HepG2 (cell line): ENCODE measurements around the gene C6orf136. TPM values are rescaled to one million over a fixed set of nuclear protein-coding genes. Genes with fewer than 3 reads are reported as not detected.

Source experiments
- ARID2 ChIP-seq: sonication (generic); formaldehyde crosslinking; IDR thresholded peaks from 2 replicates; pipeline ENCODE4 v1.8.1; 2022; ENCODE audit warnings: mild to moderate bottlenecking, missing genetic modification reagents, borderline replicate concordance
- BRD4 ChIP-seq: sonication (generic); formaldehyde crosslinking; IDR thresholded peaks from 2 replicates; pipeline ENCODE4 v1.4.0; 2020; ENCODE audit warnings: missing genetic modification reagents
- MAFK ChIP-seq, 2 experiments: IDR thresholded peaks in 1 of 2; conservative IDR thresholded peaks in 1 of 2; 2 replicates each; pipeline ENCODE4 v1.6.1; 2011; ENCODE audit warnings: improper control_type of control experiment in 2 of 2, low read length in 2 of 2
- PAF1 ChIP-seq: IDR thresholded peaks from 2 replicates; pipeline ENCODE4 v1.6.1; 2016; ENCODE audit warnings: missing genetic modification reagents, missing compliant biosample characterization
- SIX1 ChIP-seq: sonication (generic); formaldehyde crosslinking; IDR thresholded peaks from 2 replicates; pipeline ENCODE4 v1.4.0; 2020; ENCODE audit warnings: missing genetic modification reagents, borderline replicate concordance
- XBP1 ChIP-seq: sonication (generic); formaldehyde crosslinking; IDR thresholded peaks from 2 replicates; pipeline ENCODE4 v1.5.0; 2020; ENCODE audit warnings: missing genetic modification reagents
- ZBTB20 ChIP-seq: sonication (generic); formaldehyde crosslinking; IDR thresholded peaks from 2 replicates; pipeline ENCODE4 v1.8.1; 2023; ENCODE audit warnings: missing genetic modification reagents, low read depth, mild to moderate bottlenecking, borderline replicate concordance
- ZNF549 ChIP-seq: sonication (generic); formaldehyde crosslinking; IDR thresholded peaks from 2 replicates; pipeline ENCODE4 v1.5.0; 2020; ENCODE audit warnings: missing genetic modification reagents
- ZNF557 ChIP-seq: sonication (generic); formaldehyde crosslinking; IDR thresholded peaks from 2 replicates; pipeline ENCODE4 v1.4.0; 2020; ENCODE audit warnings: missing genetic modification reagents
- ZNF574 ChIP-seq: sonication (generic); formaldehyde crosslinking; IDR thresholded peaks from 2 replicates; pipeline ENCODE4 v1.4.0; 2020; ENCODE audit warnings: missing genetic modification reagents
- polyA plus RNA-seq, 8 experiments: library from polyadenylated mRNA; depleted of rRNA in 3 of 8; stranded (reverse) in 7 of 8; unstranded in 1 of 8; fragments of >200 nt; fragmentation: Illumina TruSeq in 4 of 8; extraction: Trizol in 4 of 8; gene quantifications; 2 replicates each; pipeline versions ENCODE4 v1.2.1 to v1.2.3, GENCODE V29; 2011 to 2016; ENCODE audit warnings: low read depth in 4 of 8, missing spikeins in 1 of 8, mixed read lengths in 1 of 8; ENCODE audit not compliant: insufficient read depth in 1 of 8
- total RNA-seq, 5 experiments: library from RNA; depleted of rRNA; stranded (reverse); fragments of >200 nt; fragmentation: Illumina TruSeq; extraction: Trizol; gene quantifications; 2 replicates each; pipeline ENCODE4 v1.2.3, GENCODE V29; 2016; ENCODE audit warnings: low read depth in 1 of 5
- TF ChIP-seq, protein P1 (sequence below), 2 experiments: sonication (generic) in 1 of 2; formaldehyde crosslinking in 1 of 2; IDR thresholded peaks; 2 replicates each; pipeline versions ENCODE4 v1.6.1 to v1.9.0; 2014 to 2022; ENCODE audit warnings: antibody characterized with exemption in 1 of 2, borderline replicate concordance in 1 of 2, inconsistent platforms in 1 of 2, low read depth in 1 of 2, missing genetic modification reagents in 1 of 2
- TF ChIP-seq, protein P2 (sequence below): sonication (generic); formaldehyde crosslinking; IDR thresholded peaks from 2 replicates; pipeline ENCODE4 v1.4.0; 2020; ENCODE audit warnings: missing genetic modification reagents, borderline replicate concordance

Gene C6orf136
- total and polyA plus RNA-seq, 2 of the 13 experiments (the other 11 are each of a cell fraction or from before 2014, with no cell fraction given) = 12.0 to 26.2 TPM

DNA sequence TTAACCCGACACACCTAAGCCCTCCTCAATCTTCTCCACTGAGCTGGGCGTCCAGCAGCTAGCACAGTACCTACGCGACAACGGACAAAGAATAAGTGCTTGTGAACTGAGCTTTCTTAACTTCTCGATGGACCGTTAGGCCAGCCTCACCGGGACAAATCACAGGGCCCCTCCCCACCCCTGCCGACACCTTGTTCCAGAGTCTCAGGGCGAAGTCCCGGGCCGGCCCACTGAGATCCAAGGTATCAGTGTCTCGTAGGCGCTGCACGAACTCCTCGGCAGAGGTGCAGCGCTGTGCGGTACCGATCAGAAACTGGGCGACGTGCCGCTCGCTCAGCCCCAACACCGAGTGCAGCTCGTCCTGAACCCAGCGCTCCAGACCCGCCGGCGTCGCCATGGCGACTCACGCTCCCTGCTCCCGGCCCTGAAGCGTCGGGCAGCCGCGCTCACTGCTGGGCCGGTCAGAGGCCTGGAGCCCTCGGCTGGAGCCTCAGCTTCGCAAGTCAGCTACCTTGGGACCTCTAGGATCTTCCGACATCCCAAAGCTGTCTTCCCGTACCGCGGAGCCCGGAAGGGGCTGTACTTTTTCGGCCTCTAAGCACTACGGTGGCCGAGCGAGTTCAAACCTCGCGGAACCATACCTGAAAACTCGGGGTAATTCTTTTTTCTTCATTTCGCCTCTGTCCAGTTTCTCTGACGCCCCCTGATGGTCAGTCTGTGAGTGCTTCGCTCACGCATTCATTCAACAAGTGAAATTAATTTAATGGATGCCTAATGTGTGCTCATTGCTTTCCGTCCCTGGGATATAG is 25.7 kb downstream of the C6orf136 start, which contains the start of gene DHX16 (continued):
- TF ChIP-seq, protein P1, sequence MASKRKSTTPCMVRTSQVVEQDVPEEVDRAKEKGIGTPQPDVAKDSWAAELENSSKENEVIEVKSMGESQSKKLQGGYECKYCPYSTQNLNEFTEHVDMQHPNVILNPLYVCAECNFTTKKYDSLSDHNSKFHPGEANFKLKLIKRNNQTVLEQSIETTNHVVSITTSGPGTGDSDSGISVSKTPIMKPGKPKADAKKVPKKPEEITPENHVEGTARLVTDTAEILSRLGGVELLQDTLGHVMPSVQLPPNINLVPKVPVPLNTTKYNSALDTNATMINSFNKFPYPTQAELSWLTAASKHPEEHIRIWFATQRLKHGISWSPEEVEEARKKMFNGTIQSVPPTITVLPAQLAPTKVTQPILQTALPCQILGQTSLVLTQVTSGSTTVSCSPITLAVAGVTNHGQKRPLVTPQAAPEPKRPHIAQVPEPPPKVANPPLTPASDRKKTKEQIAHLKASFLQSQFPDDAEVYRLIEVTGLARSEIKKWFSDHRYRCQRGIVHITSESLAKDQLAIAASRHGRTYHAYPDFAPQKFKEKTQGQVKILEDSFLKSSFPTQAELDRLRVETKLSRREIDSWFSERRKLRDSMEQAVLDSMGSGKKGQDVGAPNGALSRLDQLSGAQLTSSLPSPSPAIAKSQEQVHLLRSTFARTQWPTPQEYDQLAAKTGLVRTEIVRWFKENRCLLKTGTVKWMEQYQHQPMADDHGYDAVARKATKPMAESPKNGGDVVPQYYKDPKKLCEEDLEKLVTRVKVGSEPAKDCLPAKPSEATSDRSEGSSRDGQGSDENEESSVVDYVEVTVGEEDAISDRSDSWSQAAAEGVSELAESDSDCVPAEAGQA (IDR thresholded peaks at IDR 0.05; ENCODE audit: low read depth) = peak; percentile 62; the same call in 1 of the 2 replicates
- TF ChIP-seq, protein P1 (CRISPR knock-in tag; IDR thresholded peaks at IDR 0.05; ENCODE audit: borderline replicate concordance) = 0 out of 2 replicates have a peak, but pooled peaks have one; percentile 15
- TF ChIP-seq MAFK (conservative IDR thresholded peaks at IDR 0.05 in 1 of 2, IDR thresholded peaks at IDR 0.05 in 1 of 2; ENCODE audit: low read length in 2 of 2) (no peak; a peak in 1 of 4 replicates), ZBTB20 (CRISPR knock-in tag) (peak; percentile 83; the same call in 1 of the 2 replicates), ZNF557 (no peak), BRD4 (CRISPR knock-in tag) (peak; percentile 49; the same call in 1 of the 2 replicates), ZNF549 (no peak), SIX1 (CRISPR knock-in tag) (peak; percentile 67; the same call in 1 of the 2 replicates), XBP1 (CRISPR knock-in tag) (no peak; the same call in 1 of the 2 replicates), PAF1 (CRISPR knock-in tag) (no peak), ZNF574 (peak; percentile 98), ARID2 (CRISPR knock-in tag) (peak; percentile 79; the same call in 1 of the 2 replicates)
- TF ChIP-seq, protein P2, sequence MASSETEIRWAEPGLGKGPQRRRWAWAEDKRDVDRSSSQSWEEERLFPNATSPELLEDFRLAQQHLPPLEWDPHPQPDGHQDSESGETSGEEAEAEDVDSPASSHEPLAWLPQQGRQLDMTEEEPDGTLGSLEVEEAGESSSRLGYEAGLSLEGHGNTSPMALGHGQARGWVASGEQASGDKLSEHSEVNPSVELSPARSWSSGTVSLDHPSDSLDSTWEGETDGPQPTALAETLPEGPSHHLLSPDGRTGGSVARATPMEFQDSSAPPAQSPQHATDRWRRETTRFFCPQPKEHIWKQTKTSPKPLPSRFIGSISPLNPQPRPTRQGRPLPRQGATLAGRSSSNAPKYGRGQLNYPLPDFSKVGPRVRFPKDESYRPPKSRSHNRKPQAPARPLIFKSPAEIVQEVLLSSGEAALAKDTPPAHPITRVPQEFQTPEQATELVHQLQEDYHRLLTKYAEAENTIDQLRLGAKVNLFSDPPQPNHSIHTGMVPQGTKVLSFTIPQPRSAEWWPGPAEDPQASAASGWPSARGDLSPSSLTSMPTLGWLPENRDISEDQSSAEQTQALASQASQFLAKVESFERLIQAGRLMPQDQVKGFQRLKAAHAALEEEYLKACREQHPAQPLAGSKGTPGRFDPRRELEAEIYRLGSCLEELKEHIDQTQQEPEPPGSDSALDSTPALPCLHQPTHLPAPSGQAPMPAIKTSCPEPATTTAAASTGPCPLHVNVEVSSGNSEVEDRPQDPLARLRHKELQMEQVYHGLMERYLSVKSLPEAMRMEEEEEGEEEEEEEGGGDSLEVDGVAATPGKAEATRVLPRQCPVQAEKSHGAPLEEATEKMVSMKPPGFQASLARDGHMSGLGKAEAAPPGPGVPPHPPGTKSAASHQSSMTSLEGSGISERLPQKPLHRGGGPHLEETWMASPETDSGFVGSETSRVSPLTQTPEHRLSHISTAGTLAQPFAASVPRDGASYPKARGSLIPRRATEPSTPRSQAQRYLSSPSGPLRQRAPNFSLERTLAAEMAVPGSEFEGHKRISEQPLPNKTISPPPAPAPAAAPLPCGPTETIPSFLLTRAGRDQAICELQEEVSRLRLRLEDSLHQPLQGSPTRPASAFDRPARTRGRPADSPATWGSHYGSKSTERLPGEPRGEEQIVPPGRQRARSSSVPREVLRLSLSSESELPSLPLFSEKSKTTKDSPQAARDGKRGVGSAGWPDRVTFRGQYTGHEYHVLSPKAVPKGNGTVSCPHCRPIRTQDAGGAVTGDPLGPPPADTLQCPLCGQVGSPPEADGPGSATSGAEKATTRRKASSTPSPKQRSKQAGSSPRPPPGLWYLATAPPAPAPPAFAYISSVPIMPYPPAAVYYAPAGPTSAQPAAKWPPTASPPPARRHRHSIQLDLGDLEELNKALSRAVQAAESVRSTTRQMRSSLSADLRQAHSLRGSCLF (CRISPR knock-in tag) = 0 out of 2 replicates have a peak, but pooled peaks have one; percentile 20
